AG04450 (cell line): ENCODE results near the gene DCPS. TPM values are rescaled to one million over a fixed set of nuclear protein-coding genes. Genes with fewer than 3 reads are reported as not detected.
"Not testable (repeated sequence)": the region's sequence is repeated elsewhere in the genome, so short reads cannot be mapped to it uniquely, and the experiment has no call there.

Experiments used
- CTCF ChIA-PET: fragments of 300-600, 350-600 bp; formaldehyde crosslinking; extraction: SDS; loops from one replicate; lab custom pipeline; 2022; ENCODE audit warnings: antibody characterized with exemption, inconsistent platforms; lab: Charles Lee
- POLR2A ChIA-PET: fragments of 350-600 bp; formaldehyde crosslinking; extraction: SDS; loops from one replicate; lab custom pipeline; 2021; ENCODE audit warnings: antibody characterized with exemption, inconsistent platforms; lab: Yijun Ruan, JAX
- DNase-seq: peaks from one replicate; pipeline ENCODE4 v3.0.0-alpha.2; 2011; ENCODE audit warnings: low read depth, low spot score
- H3K27ac ChIP-seq: one replicate; pipeline ENCODE4 v1.5.1; 2012; ENCODE audit warnings: low read depth, low read length, control low read depth
- H3K27me3 ChIP-seq: one replicate; pipeline ENCODE4 v1.6.0; 2012; ENCODE audit warnings: low read length; ENCODE audit not compliant: control insufficient read depth, insufficient read depth
- H3K4me3 ChIP-seq: 2 replicates; pipeline ENCODE4 v1.5.1; 2011; ENCODE audit warnings: mild to moderate bottlenecking, low read depth, low read length, control low read depth
- H3K9me3 ChIP-seq: 2 replicates; pipeline ENCODE4 v1.5.1; 2012; ENCODE audit warnings: low read length; ENCODE audit not compliant: control insufficient read depth, insufficient read depth
- CTCF ChIP-seq: IDR thresholded peaks from 2 replicates; pipeline ENCODE4 v1.5.1; 2011; ENCODE audit warnings: low read depth, low read length, control low read depth, inconsistent platforms
- polyA plus RNA-seq: library from polyadenylated mRNA; depleted of rRNA; stranded (reverse); fragments of >200 nt; gene quantifications from 2 replicates; pipeline ENCODE4 v1.2.3, GENCODE V29; 2011

The DCPS gene
- polyA plus RNA-seq, 1 experiment = 20.4 TPM

- DNase-seq = no peak
- H3K27me3 ChIP-seq = no peaks in the 10 kb centered on the region
- POLR2A ChIA-PET = no interaction called here
- CTCF ChIA-PET = no interaction called here
- H3K27ac ChIP-seq = no peak overlapping the region
- no peak for TF ChIP-seq CTCF
- H3K4me3 ChIP-seq = no peak overlapping the region
- no peaks in the 10 kb centered on the region for H3K9me3 ChIP-seq
These were observed 41.4 kb downstream of the DCPS start for GRCh38 chr11:126345283-126345682.

GRCh38 chr11:126345759-126346585 is 42.1 kb downstream of the DCPS start:
- Histone ChIP-seq H3K27me3 (no peaks in the 10 kb centered on the region), H3K9me3 (no peaks in the 10 kb centered on the region), H3K4me3 (no peak overlapping the region), H3K27ac (peak overlapping the region; percentile 78)
- POLR2A ChIA-PET = no interaction called here
- DNase-seq = no peak
- no peak for TF ChIP-seq CTCF
- CTCF ChIA-PET = no interaction called here

- no peak for DNase-seq
- CTCF ChIA-PET = interaction anchor here (0.6 kb wide), 1 partner anchor 643 kb away, joined by 3 read pairs; no protein-coding TSS in a partner anchor
- POLR2A ChIA-PET = interaction anchor here (0.7 kb wide), 1 partner anchor 14 kb away, joined by 3 read pairs; no protein-coding TSS in a partner anchor
- TF ChIP-seq CTCF = no peak
- Histone ChIP-seq H3K4me3 (no peak overlapping the region), H3K27ac (peak overlapping the region; percentile 78), H3K9me3 (no peaks in the 10 kb centered on the region), H3K27me3 (no peaks in the 10 kb centered on the region)
These were observed 42.7 kb downstream of the DCPS start for GRCh38 chr11:126346586-126346940.

- CTCF ChIA-PET = interaction anchor here (0.6 kb wide), 1 partner anchor 643 kb away, joined by 3 read pairs; no protein-coding TSS in a partner anchor
These were observed 43.1 kb downstream of the DCPS start for GRCh38 chr11:126346946-126347345.

GRCh38 chr11:126347751-126348668 is 44.1 kb downstream of the DCPS start:
- no peak overlapping the region for H3K27ac ChIP-seq
- no peak for DNase-seq
- POLR2A ChIA-PET = no interaction called here
- CTCF ChIA-PET = interaction anchor here (0.8 to 1.7 kb wide), 2 partner anchors 10 to 133 kb away, joined by 3 to 5 read pairs; no protein-coding TSS in a partner anchor
- no peaks in the 10 kb centered on the region for H3K27me3 ChIP-seq
- TF ChIP-seq CTCF = no peak
- no peak overlapping the region for H3K4me3 ChIP-seq
- H3K9me3 ChIP-seq = no peaks in the 10 kb centered on the region

More at GRCh38 chr11:126346946-126347345, 43.1 kb downstream of the DCPS start:
- not testable (repeated sequence) for H3K27me3 ChIP-seq, H3K4me3 ChIP-seq, H3K27ac ChIP-seq, H3K9me3 ChIP-seq, DNase-seq
- POLR2A ChIA-PET = interaction anchor here (0.7 kb wide), 1 partner anchor 14 kb away, joined by 3 read pairs; no protein-coding TSS in a partner anchor
